ENCODE measurements around the gene SMARCAD1.

- no peak for TF ChIP-seq EP300 (IDR thresholded peaks at IDR 0.05)
- no peak for TF ChIP-seq CTCF (IDR thresholded peaks at IDR 0.05)
- TF ChIP-seq POLR2A (IDR thresholded peaks at IDR 0.05): no peak
- no peak for TF ChIP-seq POLR2AphosphoS5 (IDR thresholded peaks at IDR 0.05)
Observed at GRCh38 chr4:94181815-94182214, 25.9 kb upstream of the SMARCAD1 start.

Data from stomach (tissue), 4 donors.